ENCODE measurements around the gene ZNF208. TPM values are rescaled to one million over a fixed set of nuclear protein-coding genes. Genes with fewer than 3 reads are reported as not detected.
"Not testable (repeated sequence)": the region's sequence is repeated elsewhere in the genome, so short reads cannot be mapped to it uniquely, and the experiment has no call there.

The ZNF208 gene
- polyA plus RNA-seq, 3 donors = not detected

DNA sequence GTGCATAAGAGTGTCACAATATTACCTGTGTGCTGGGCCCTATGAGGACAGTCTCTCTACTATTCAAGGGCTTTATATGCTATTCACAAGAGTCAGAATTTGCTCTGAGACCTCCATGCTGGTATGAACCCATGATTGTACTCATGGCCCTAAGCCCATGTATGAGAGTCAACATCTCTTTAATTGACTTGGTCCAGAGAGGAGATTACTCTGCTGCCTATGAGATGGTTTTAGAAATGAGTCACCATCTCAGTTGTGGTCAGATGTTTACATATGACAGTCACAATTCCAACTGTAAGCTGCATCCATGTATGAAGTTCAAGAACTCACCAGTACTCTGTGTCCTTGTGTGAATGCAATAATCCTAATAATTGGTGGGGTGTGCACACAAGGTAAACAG lies 19.9 kb upstream of the ZNF208 start:
- no peaks in the 10 kb centered on the region for H3K27me3 ChIP-seq (ENCODE audit: control insufficient read depth in 2 of 2, insufficient read depth in 2 of 2, low read length in 2 of 2)
- no peaks in the 10 kb centered on the region for H4K20me1 ChIP-seq (ENCODE audit: insufficient read depth, low read length)
- no peak overlapping the region for H3K4me3 ChIP-seq (replicated peaks in 1 of 3; ENCODE audit: low read depth in 2 of 3, low read length in 3 of 3)
- no peak overlapping the region for H3K4me3 Mint-ChIP-seq
- intact Hi-C loops (cut with micrococcal nuclease) = no loop called here
- H3K27ac Mint-ChIP-seq = no peak overlapping the region
- TF ChIP-seq, protein P1, sequence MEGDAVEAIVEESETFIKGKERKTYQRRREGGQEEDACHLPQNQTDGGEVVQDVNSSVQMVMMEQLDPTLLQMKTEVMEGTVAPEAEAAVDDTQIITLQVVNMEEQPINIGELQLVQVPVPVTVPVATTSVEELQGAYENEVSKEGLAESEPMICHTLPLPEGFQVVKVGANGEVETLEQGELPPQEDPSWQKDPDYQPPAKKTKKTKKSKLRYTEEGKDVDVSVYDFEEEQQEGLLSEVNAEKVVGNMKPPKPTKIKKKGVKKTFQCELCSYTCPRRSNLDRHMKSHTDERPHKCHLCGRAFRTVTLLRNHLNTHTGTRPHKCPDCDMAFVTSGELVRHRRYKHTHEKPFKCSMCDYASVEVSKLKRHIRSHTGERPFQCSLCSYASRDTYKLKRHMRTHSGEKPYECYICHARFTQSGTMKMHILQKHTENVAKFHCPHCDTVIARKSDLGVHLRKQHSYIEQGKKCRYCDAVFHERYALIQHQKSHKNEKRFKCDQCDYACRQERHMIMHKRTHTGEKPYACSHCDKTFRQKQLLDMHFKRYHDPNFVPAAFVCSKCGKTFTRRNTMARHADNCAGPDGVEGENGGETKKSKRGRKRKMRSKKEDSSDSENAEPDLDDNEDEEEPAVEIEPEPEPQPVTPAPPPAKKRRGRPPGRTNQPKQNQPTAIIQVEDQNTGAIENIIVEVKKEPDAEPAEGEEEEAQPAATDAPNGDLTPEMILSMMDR (IDR thresholded peaks at IDR 0.05) = no peak
- no peak for DNase-seq
- no peaks in the 10 kb centered on the region for H3K36me3 Mint-ChIP-seq
- no peaks in the 10 kb centered on the region for H3K36me3 ChIP-seq (replicated peaks in 1 of 2; ENCODE audit: control insufficient read depth in 1 of 2, insufficient read depth in 2 of 2, low read length in 2 of 2)
- H3K9me3 ChIP-seq (replicated peaks in 1 of 2; ENCODE audit: control insufficient read depth in 1 of 2, insufficient read depth in 1 of 2, low read length in 2 of 2) = peaks cover 75 to 92% of the 10 kb centered on the region in 2 donors
- H3K79me2 ChIP-seq (ENCODE audit: insufficient read depth, low read length) = no peaks in the 10 kb centered on the region
- H3K4me1 ChIP-seq (ENCODE audit: control insufficient read depth in 1 of 2, insufficient read depth in 2 of 2, low read length in 2 of 2) = no peaks in the 10 kb centered on the region
- H3K27ac ChIP-seq (ENCODE audit: low read depth in 1 of 2, low read length in 2 of 2) = no peak overlapping the region
- H3K9ac ChIP-seq (ENCODE audit: insufficient read depth, low read length, poor library complexity, severe bottlenecking) = no peak overlapping the region
- H3K27me3 Mint-ChIP-seq (ENCODE audit: low read depth in 3 of 3) = peaks cover 0 to 2% (median 0%) of the 10 kb centered on the region in 3 donors
- no peak overlapping the region for H2AFZ ChIP-seq (ENCODE audit: insufficient read depth, low read depth, low read length, poor library complexity, severe bottlenecking)
- peaks cover 27 to 71% (median 60%) of the 10 kb centered on the region in 7 donors for H3K9me3 Mint-ChIP-seq
- H3K4me2 ChIP-seq (replicated peaks; ENCODE audit: extremely low read depth, low read length, poor library complexity, severe bottlenecking) = no peak overlapping the region
- H3K4me1 Mint-ChIP-seq = no peaks in the 10 kb centered on the region

DNA sequence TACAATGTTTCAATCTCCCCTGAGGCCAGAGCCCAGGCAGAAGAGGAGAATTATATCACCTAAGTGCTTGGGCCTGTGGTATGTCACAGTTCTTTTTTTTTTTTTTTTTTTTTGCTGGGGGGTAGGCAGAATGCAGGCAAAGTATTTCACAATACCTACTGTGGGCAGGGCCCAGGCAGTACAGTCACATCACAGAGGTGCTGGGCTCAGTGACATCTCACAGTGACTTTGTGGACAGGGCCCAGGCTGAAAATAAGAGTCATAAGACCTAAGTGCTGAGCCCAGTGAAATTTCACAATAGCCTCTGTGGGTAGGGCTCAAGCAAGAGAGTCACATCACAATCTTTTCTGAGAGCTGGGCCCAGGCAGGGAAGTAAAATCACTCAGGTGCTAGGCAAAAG lies 15.9 kb upstream of the ZNF208 start:
- intact Hi-C loops (cut with micrococcal nuclease) = no loop called here
- Histone ChIP-seq H3K36me3 (replicated peaks in 1 of 2; ENCODE audit: control insufficient read depth in 1 of 2, insufficient read depth in 2 of 2, low read length in 2 of 2) (no peaks in the 10 kb centered on the region), H4K20me1 (ENCODE audit: insufficient read depth, low read length) (no peaks in the 10 kb centered on the region), H3K27me3 (ENCODE audit: control insufficient read depth in 2 of 2, insufficient read depth in 2 of 2, low read length in 2 of 2) (no peaks in the 10 kb centered on the region), H3K4me3 (replicated peaks in 1 of 3; ENCODE audit: low read depth in 2 of 3, low read length in 3 of 3) (no peak overlapping the region), H2AFZ (ENCODE audit: insufficient read depth, low read depth, low read length, poor library complexity, severe bottlenecking) (no peak overlapping the region), H3K4me2 (replicated peaks; ENCODE audit: extremely low read depth, low read length, poor library complexity, severe bottlenecking) (no peak overlapping the region), H3K9ac (ENCODE audit: insufficient read depth, low read length, poor library complexity, severe bottlenecking) (no peak overlapping the region), H3K79me2 (ENCODE audit: insufficient read depth, low read length) (no peaks in the 10 kb centered on the region), H3K9me3 (replicated peaks in 1 of 2; ENCODE audit: control insufficient read depth in 1 of 2, insufficient read depth in 1 of 2, low read length in 2 of 2) (peaks cover 58 to 87% of the 10 kb centered on the region in 2 donors), H3K27ac (ENCODE audit: low read depth in 1 of 2, low read length in 2 of 2) (no peak overlapping the region), H3K4me1 (ENCODE audit: control insufficient read depth in 1 of 2, insufficient read depth in 2 of 2, low read length in 2 of 2) (no peaks in the 10 kb centered on the region)
- Mint-ChIP-seq H3K4me3 (no peak overlapping the region), H3K9me3 (peaks cover 22 to 64% (median 55%) of the 10 kb centered on the region in 7 donors), H3K36me3 (no peaks in the 10 kb centered on the region), H3K4me1 (no peaks in the 10 kb centered on the region), H3K27me3 (ENCODE audit: low read depth in 3 of 3) (peaks cover 1 to 2% (median 1%) of the 10 kb centered on the region in 3 donors), H3K27ac (no peak overlapping the region)
- TF ChIP-seq, protein P1 (IDR thresholded peaks at IDR 0.05) = no peak
- DNase-seq = no peak

DNA sequence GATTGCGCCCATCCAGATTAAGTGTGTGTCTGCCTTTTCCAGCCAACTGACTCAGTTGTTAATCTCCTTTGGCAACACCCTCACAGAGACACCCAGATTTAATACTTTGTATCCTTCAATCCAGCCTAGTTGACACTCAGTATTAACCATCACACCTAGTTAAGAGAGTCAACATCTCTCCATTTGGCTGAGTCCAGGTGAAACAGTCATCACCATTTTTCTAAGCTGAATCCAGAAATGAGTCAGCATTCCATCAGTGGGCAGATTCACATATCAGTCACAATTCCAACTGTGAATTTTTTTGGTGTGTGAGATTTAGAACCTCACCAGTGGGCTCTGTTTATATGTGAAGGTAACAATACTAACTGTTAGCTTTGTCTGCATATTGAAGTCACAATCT lies 14.8 kb upstream of the ZNF208 start:
- H3K4me1 ChIP-seq (ENCODE audit: control insufficient read depth in 1 of 2, insufficient read depth in 2 of 2, low read length in 2 of 2); H3K36me3 ChIP-seq (replicated peaks in 1 of 2; ENCODE audit: control insufficient read depth in 1 of 2, insufficient read depth in 2 of 2, low read length in 2 of 2); H3K27ac Mint-ChIP-seq; H3K4me2 ChIP-seq (replicated peaks; ENCODE audit: extremely low read depth, low read length, poor library complexity, severe bottlenecking); H3K4me3 Mint-ChIP-seq; H3K36me3 Mint-ChIP-seq; H4K20me1 ChIP-seq (ENCODE audit: insufficient read depth, low read length); H3K27me3 Mint-ChIP-seq (ENCODE audit: low read depth in 3 of 3); H3K27ac ChIP-seq (ENCODE audit: low read depth in 1 of 2, low read length in 2 of 2); H3K4me3 ChIP-seq (replicated peaks in 1 of 3; ENCODE audit: low read depth in 2 of 3, low read length in 3 of 3); intact Hi-C loops (cut with micrococcal nuclease); DNase-seq; H3K9ac ChIP-seq (ENCODE audit: insufficient read depth, low read length, poor library complexity, severe bottlenecking); H3K79me2 ChIP-seq (ENCODE audit: insufficient read depth, low read length); H2AFZ ChIP-seq (ENCODE audit: insufficient read depth, low read depth, low read length, poor library complexity, severe bottlenecking); H3K27me3 ChIP-seq (ENCODE audit: control insufficient read depth in 2 of 2, insufficient read depth in 2 of 2, low read length in 2 of 2); H3K4me1 Mint-ChIP-seq: not testable (repeated sequence)
- H3K9me3 ChIP-seq (replicated peaks in 1 of 2; ENCODE audit: control insufficient read depth in 1 of 2, insufficient read depth in 1 of 2, low read length in 2 of 2) = peaks cover 63 to 90% of the 10 kb centered on the region in 2 donors
- no CpG with 5 or more reads among the region's 1 CpG for WGBS (ENCODE audit: insufficient coverage)
- H3K9me3 Mint-ChIP-seq = peaks cover 21 to 74% (median 56%) of the 10 kb centered on the region in 7 donors

Data from CD14-positive monocyte (primary cell).